H1 (cell line): ENCODE measurements around the gene SHROOM3. TPM values are rescaled to one million over a fixed set of nuclear protein-coding genes. Genes with fewer than 3 reads are reported as not detected.

Experiments used
- CHD7 ChIP-seq: fragments of 300-600 bp; sonication (generic); IDR thresholded peaks from 2 replicates; pipeline ENCODE4 v1.7.1; 2012; ENCODE audit warnings: low read length, moderate library complexity, mild to moderate bottlenecking, inconsistent platforms; ENCODE audit not compliant: insufficient replicate concordance
- EZH2 ChIP-seq: fragments of 200-600 bp; sonication (generic); IDR thresholded peaks from 2 replicates; pipeline ENCODE4 v1.7.1; 2012; ENCODE audit warnings: low read depth, mild to moderate bottlenecking, moderate library complexity, low read length, inconsistent platforms; ENCODE audit not compliant: severe bottlenecking
- polyA plus RNA-seq, 7 experiments: library from polyadenylated mRNA; depleted of rRNA in 3 of 7; stranded (reverse) in 5 of 7; unstranded in 2 of 7; fragments of >200 nt in 5 of 7; fragments of 200-250 nt in 2 of 7; gene quantifications; 1 replicate in 5 of 7; 2 replicates in 1 of 7; 4 replicates in 1 of 7; pipeline versions ENCODE4 v1.2.1 to v1.2.3, GENCODE V29; 2011 to 2013; ENCODE audit warnings: missing spikeins in 2 of 7, mixed read lengths in 2 of 7
- total RNA-seq: library from RNA; stranded (reverse); fragmentation: NEBNext Ultra II Directional; extraction: Animal tissue kit (Norgen Biotek cat#: 25700); gene quantifications from 2 replicates; pipeline ENCODE4 v1.2.1, GENCODE V29; 2021

SHROOM3 gene
- total and polyA plus RNA-seq, 2 of the 8 experiments (the other 6 are each of a cell fraction or from before 2014, with no cell fraction given), result 15.8 to 34.0 TPM

GRCh38 chr4:76610751-76611547 lies 175.9 kb downstream of the SHROOM3 start (continued):
- TF ChIP-seq CHD7, result no peak
- no peak for TF ChIP-seq EZH2
- TF ChIP-seq, all 59 proteins: peak for 2
